ENCODE data around the gene EHD4.

Gene EHD4

DNA sequence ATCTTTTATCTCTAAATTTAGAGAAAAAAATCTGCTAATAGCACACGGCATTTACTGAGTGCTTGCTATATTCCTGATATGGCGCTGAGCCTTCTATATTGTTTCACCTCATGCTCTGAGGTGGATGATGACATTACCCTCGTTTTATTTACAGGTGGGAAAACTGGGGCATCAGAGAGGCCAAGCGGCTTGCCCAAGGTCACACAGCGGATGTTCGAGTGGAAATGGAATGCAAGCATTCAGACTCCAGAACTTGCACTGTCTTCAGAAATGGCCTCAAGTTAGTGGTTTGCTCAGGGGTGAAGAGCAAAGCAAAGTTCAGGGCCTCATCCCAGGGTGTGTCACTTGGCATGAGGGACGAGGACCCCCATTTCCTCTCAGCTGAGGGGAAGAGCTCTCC, 17.3 kb downstream of the EHD4 start:
- FAIRE-seq, result no peak

- no peak for FAIRE-seq
Observed at GRCh38 chr15:41954036-41954435, 18.3 kb downstream of the EHD4 start.

DNA sequence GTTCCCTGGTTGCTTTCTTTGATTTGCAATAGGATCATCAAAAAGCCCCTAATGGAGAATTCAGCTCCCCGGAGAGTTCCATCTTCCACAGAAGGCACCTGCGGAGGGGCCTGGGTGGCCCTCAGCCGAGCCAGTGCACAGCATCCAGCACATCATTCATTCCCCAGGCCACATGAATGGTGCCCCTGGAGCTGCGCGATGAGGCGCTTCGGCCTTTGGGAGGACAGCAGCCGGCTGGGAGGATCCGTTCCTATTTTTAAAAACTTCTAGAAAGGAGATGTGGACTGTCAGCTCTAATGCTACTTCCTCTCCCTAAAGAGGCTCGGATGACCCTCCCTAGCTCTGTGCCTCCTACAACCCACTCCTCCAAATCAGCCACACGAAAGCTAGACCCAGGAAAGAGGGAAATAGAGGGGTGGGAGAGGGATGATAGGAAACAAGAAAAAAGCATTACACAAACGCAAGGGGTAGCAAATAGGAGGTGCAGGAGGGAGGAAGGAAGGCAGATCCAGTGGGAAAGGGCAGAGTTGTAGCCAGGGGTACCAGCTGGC, 20.3 kb downstream of the EHD4 start:
- FAIRE-seq, result no peak

DNA sequence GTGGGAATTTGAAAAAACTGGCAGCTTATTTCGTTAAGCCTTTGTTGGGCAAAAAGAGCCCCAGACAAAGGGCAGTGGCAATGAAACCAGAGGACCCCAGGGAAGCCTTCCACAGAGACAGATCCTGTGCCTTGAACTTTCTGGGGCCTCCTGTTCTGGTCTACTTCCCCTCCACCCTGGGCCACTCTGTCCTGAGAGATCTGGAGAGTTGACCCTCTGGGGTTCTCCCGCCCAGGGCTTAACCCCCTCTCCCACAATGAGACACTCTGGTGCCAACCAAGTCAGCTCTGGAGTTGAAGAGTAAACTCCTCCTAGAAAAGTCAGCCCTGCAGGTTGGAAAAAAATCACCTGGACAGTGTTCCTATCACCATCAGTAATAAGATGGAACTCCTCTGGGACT, 20.8 kb downstream of the EHD4 start:
- FAIRE-seq, result no peak

DNA sequence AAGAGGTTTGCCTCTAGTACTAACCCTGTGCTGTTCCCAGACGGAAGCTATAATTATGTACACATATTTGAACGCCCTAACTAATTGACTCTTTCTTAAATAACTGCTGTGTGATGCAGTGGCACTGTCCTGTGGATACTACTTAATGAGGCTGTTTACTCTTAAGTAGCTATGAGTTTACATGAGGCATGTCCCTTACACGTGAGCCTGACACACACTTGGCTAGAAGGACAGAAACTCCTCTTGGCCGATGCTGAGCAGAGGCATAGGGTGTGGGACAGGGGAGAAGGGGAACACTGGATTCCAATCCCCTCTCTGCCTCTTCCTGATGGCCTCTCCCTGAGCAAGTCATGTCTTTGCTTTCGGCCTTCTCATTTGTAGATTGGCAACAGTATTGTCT, 21.9 kb downstream of the EHD4 start:
- FAIRE-seq, result no peak

DNA sequence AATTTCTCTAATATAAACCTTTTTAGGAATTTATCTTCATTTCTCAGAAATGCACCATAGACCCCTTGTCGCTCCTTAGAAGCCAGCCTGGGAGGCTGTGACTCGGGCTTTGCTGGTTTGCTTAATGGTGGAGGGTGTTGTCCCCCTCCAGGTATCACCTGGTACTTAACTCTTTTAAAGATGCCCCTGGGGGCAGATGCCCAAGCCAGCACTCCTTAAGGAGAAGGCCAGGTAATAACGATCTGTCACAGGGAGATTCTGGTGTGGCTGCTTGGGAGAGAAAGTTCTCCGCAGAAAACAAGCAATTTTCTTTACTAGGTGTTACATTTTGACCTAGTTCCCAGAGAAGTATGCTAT, 22.3 kb downstream of the EHD4 start:
- FAIRE-seq, result no peak

GRCh38 chr15:41949401-41950126, 22.8 kb downstream of the EHD4 start:
- FAIRE-seq, result no peak

DNA sequence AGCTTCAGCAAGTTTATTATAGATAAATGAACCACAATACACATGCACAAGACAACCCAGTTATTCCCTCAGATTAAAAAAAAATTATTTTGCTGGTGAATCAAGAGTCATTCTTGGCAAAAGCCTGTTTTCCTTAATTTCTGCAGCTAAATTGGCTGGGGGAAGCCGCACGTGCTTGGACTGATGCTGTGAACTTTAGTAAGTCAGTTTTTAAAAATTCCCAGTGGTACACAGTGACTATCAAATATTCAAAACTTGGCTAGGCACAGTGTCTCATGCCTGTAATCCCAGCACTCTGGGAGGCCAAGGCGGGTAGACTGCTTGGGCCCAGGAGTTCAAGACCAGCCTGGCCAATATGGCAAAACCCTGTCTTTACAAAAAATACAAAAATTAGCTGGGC, 23.9 kb downstream of the EHD4 start:
- FAIRE-seq, result no peak

GRCh38 chr15:41946970-41947369, 25.4 kb downstream of the EHD4 start:
- no peak for FAIRE-seq

- no peak for FAIRE-seq
Observed at GRCh38 chr15:41945731-41946130, 26.6 kb downstream of the EHD4 start.

DNA sequence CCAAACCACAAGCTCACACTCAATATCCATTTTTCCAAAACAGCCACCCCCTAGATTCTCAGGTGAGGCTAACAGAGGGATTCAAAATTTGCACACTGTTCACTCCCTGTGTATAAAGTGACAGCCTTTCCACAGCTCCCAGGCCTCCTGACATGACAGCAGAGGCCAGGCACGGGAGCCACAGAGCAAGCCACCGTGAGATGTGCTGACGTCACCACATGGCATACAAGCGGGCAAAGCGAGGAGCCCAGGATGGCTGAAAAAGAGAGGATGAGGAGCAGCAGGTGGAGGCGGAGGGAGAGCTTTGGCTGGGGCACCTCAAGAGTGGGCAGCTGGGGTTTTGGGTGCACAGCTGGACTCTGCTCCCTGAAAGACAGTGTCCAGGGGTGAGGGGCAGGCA, 27.1 kb downstream of the EHD4 start:
- FAIRE-seq, result no peak

GRCh38 chr15:41944313-41944940, 27.9 kb downstream of the EHD4 start:
- peak; percentile 68 for FAIRE-seq

DNA sequence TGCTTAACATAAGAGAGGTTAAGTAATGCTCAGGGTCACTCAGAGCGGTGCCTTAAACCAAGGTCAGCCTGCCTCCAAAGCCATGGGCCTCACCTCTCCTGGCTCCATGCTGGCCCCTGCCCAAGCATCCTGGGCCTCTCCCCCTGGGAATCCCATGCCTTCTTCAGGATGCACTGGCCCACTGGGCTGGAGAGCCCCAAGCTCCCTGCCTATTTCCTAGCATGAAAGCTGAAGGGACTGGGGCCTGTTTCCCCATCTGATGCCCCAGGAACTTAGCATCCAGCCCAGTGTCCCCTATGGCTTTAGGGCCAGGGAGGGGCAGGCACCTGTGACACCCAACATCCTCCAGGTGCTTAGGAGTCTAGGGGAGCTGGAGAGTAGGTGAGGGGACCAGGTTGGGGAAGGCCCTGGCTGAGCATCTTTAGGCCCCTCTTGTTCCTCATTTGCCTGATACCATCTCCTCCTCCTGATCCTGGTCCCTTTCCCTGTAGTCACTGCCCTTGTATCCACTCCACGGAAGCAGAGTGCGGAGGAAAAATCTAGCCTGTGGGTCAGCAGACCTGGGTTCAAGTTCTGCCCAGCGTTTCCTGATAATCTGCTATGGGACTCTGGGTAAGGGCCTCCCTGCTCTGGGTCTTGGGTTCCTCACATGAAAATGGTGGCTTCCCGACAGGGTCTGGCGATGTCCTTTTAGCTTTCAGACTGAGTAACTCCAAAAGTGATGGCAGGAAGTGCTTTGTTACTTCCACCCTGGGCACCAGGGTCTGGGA, 28.6 kb downstream of the EHD4 start:
- FAIRE-seq, result no peak

DNA sequence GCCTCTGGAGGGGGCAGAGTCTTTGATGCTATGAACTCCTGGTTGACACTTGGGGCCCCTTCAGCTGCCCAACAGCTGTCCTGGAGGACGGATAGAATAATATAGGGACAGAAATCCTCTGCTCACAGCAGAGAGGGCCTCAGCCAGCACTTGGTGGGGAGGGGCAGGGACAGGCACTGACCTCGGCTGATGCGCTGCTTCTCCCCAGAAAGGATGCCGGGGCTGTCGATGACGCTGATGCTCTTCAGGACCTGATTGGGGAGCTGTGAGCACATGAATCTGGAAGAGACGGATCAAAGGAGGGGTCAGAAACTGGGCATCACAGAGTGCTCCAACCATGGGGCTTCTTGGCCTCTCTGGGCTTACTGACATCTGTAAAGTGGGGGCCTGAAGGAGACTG, 29.5 kb downstream of the EHD4 start:
- no peak for FAIRE-seq

DNA sequence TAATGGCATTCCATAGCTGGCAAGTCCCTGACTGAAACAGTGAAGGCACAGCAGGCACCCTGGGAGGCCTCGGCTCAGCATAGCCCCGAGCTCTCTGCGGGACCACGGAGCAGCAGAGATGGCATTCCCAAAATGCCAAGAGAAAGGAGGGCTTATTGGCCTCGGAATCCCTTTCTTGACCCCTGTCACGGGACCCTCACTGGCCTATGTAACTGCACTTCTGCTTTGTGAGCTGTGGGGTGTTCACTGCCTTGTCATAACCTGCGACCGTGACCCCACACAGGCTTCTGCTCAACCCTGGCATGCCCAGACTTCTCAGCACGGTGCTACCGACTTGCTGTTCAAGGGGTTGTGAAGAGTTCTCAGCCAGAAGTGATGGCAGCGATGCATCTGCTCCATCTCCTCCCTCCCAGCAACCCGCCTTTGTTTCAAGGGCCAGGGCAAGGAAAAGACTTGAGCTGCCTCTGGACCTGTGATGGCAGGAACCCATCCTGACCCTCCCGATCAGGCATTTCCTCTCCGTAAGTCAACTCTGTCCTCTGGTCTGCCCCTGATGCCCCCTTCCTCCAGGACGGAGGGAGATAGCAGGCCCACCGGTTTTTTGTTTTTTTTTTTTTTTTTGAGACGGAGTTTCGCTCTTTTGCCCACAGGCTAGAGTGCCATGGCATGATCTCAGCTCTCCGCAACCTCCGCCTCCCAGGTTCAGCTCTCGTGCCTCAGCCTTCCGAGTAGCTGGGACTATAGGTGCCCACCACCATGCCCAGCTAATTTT, 30.5 kb downstream of the EHD4 start:
- FAIRE-seq, result no peak

GRCh38 chr15:41940441-41940857, 31.9 kb downstream of the EHD4 start:
- FAIRE-seq, result no peak

GRCh38 chr15:41939986-41940385, 32.4 kb downstream of the EHD4 start:
- FAIRE-seq, result no peak

DNA sequence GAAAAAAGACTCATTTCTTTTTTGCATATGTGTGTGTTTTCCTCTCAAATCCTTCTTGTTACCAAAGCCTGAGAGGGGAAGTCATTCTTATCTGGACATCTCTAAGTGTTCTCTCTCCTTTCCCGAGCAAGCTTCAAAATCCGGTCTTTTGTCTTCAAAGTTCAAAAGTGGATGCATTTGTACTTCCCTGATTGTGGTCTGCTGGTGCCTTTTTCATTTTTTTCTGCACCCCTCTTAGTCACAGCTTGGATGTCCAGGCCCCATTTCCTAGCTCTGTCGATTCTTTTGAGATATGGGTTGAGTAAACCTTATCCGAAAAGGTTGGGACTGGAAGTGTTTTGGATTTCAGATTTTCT, 34.8 kb downstream of the EHD4 start:
- no peak for FAIRE-seq

DNA sequence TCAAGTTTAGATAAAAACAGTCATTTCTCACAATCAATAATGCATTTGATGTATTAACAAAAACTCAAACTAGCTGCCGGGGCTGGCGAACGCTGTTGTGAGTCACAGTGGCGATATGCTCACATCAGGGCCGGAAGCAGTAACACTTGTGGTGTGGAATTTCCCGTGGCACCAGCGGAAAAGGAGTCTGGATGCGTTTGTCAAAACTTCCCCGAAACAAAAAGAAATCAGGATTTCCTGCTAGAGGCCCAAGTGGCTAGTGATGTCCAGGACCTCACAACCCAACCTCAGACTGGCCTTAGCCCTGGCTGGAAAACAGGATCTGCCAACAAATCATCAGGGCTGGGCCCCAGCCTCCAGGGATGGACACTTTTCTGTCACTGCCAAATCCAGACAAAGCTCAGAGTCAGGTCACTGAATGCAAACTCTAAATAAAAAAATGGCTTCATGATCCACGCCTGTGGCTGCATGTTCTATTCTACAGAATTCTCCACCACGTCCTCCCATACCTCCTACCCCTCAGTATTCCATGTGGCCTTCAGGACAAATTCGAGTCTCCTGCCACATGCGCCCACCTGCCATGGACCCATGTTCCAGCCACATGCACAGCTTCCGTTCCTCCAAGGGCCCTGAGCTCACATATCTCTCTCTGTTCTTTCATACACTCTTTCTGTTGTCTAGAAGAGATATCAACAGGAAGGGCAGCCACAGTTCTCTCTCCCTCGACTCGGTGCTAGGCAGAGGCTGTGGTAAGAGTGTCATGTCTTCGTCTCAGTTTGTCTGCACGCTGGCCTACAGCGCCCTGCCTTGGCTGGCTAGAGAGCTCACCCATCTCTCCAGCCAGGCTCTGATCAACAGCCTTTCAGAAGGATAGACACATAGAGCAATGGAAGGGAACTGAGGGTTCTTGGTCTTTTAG, 35.4 kb downstream of the EHD4 start:
- no peak for FAIRE-seq

GRCh38 chr15:41936155-41936554, 36.2 kb downstream of the EHD4 start:
- no peak for FAIRE-seq

DNA sequence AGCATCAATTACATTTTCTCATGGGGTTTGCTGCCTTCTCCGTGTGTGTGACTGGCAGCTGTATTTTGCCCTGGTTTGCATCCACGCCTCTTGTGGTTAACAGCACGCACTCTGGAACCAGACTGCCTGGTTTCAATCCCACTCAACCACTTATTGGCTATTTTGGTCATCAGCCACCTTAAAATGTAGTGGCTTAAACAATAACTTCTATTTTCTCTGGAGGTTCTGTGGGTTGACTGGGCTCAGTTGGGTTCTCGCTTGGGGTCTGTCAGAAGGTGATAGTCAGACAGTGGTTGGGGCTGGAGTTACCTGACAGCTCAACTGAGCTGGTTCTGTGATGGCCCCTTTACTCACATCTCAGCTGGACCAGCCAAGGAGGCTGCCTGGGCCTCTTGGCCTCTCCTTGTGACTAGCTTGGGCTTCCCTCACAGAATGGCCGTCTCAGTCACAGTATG, 36.8 kb downstream of the EHD4 start:
- no peak for FAIRE-seq

DNA sequence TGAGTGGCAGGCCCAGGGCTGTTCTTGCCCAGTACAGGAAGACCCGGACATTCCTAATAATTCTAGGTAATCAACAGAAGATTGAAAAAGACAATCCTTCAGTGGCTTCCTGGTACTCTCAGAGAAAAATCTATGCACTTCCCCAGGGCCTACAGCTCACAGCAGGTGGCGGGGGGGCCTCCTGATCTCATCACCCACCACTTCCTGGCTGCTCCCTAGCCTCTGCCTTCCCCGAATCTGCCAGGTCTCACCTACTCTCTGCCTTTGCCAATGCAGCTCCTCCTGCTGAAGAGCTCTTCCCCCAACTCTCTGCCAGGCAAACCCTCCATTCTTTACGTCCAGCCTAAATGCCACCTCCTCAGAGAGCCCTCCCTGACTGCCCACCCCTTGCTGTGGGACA, 37.5 kb downstream of the EHD4 start:
- no peak for FAIRE-seq

All from endometrium (tissue), 2 donors.